Testis (tissue), 2 donors: ENCODE data around the gene CRISPLD2.

ENCODE experiments used
- POLR2A ChIP-seq: fragments of 450-650 bp; IDR thresholded peaks from one replicate; pipeline ENCODE4 v1.6.1; 2017; ENCODE audit warnings: antibody characterized with exemption, mild to moderate bottlenecking, moderate library complexity
- TF ChIP-seq, protein P1 (sequence below), 3 experiments: fragments of 450-650 bp in 2 of 3; fragments of 200-600 bp in 1 of 3; sonication (generic) in 1 of 3; IDR thresholded peaks; one replicate each; pipeline ENCODE4 v1.5.1; 2016 to 2019; ENCODE audit warnings: antibody characterized with exemption in 3 of 3, mild to moderate bottlenecking in 2 of 3, moderate library complexity in 1 of 3

DNA sequence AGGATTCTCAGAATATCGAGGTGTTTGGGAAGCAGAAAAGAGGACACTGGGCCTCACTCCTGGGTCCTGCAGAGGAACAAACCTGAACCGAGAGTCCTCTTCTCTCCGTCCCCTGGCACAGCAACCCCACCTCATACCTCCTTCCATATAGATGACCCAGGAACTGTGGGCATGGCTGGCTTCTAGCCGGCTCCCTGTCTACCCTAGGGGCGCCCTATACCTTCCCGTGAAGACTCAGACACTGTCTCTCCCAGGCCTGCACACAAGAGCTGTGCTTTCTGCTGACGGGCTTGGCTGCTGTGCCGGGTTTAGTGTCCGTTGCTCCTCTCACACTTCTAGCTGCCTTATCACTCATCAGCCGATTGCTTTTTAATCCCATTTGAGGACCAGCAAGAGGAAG is 46.5 kb upstream of the CRISPLD2 start:
- TF ChIP-seq, protein P1, sequence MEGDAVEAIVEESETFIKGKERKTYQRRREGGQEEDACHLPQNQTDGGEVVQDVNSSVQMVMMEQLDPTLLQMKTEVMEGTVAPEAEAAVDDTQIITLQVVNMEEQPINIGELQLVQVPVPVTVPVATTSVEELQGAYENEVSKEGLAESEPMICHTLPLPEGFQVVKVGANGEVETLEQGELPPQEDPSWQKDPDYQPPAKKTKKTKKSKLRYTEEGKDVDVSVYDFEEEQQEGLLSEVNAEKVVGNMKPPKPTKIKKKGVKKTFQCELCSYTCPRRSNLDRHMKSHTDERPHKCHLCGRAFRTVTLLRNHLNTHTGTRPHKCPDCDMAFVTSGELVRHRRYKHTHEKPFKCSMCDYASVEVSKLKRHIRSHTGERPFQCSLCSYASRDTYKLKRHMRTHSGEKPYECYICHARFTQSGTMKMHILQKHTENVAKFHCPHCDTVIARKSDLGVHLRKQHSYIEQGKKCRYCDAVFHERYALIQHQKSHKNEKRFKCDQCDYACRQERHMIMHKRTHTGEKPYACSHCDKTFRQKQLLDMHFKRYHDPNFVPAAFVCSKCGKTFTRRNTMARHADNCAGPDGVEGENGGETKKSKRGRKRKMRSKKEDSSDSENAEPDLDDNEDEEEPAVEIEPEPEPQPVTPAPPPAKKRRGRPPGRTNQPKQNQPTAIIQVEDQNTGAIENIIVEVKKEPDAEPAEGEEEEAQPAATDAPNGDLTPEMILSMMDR (IDR thresholded peaks at IDR 0.05), result no peak
- TF ChIP-seq POLR2A, result no peak
